KMS-11 (cell line): ENCODE data around the gene PRDM12.

Source experiments
- H2AFZ ChIP-seq: fragments of 200-600 bp; sonication (generic); 2 replicates; pipeline ENCODE4 v1.6.1; 2016; ENCODE audit warnings: antibody characterized with exemption, mixed run types, low read depth
- H3K27ac ChIP-seq: fragments of 200-600 bp; sonication (generic); 2 replicates; pipeline ENCODE4 v1.6.1; 2016; ENCODE audit warnings: mild to moderate bottlenecking, mixed run types
- H3K27me3 ChIP-seq: fragments of 200-600 bp; sonication (generic); 2 replicates; pipeline ENCODE4 v1.6.1; 2017; ENCODE audit warnings: mild to moderate bottlenecking, low read depth, mixed run types, moderate library complexity; ENCODE audit not compliant: insufficient read depth
- H3K36me3 ChIP-seq: fragments of 200-600 bp; sonication (generic); 2 replicates; pipeline ENCODE4 v1.6.1; 2017; ENCODE audit warnings: mild to moderate bottlenecking, mixed run types; ENCODE audit not compliant: insufficient read depth
- H3K4me1 ChIP-seq: fragments of 200-600 bp; sonication (generic); 2 replicates; pipeline ENCODE4 v1.6.1; 2016; ENCODE audit warnings: mild to moderate bottlenecking, low read depth, mixed run types; ENCODE audit not compliant: poor library complexity, severe bottlenecking
- H3K4me2 ChIP-seq: fragments of 200-600 bp; sonication (generic); 2 replicates; pipeline ENCODE4 v1.7.0; 2016; ENCODE audit warnings: mild to moderate bottlenecking, mixed run types
- H3K4me3 ChIP-seq: fragments of 200-600 bp; sonication (generic); IDR thresholded peaks from 2 replicates; pipeline ENCODE4 v1.6.1; 2017; ENCODE audit warnings: low read depth, low read length, mixed read lengths; ENCODE audit not compliant: insufficient read depth
- H3K79me2 ChIP-seq: fragments of 200-600 bp; sonication (generic); 2 replicates; pipeline ENCODE4 v1.6.1; 2016; ENCODE audit warnings: low read depth, mixed run types; ENCODE audit not compliant: insufficient read depth
- H3K9ac ChIP-seq: fragments of 200-600 bp; sonication (generic); 2 replicates; pipeline ENCODE4 v1.6.1; 2016; ENCODE audit warnings: mild to moderate bottlenecking, mixed run types
- H4K20me1 ChIP-seq: fragments of 200-600 bp; sonication (generic); 2 replicates; pipeline ENCODE4 v1.6.1; 2016; ENCODE audit warnings: mild to moderate bottlenecking, mixed run types; ENCODE audit not compliant: insufficient read depth
- CTCF ChIP-seq: fragments of 200-600 bp; sonication (generic); conservative IDR thresholded peaks from 2 replicates; pipeline ENCODE4 v1.6.1; 2017; ENCODE audit warnings: low read depth, mild to moderate bottlenecking, antibody characterized with exemption, low read length, moderate library complexity, mixed read lengths

The PRDM12 gene

GRCh38 chr9:130639124-130639765 lies 25.1 kb upstream of the PRDM12 start:
- H3K79me2 ChIP-seq, result no peaks in the 10 kb centered on the region
- H4K20me1 ChIP-seq, result no peaks in the 10 kb centered on the region
- H2AFZ ChIP-seq, result no peak overlapping the region
- no peak overlapping the region for H3K4me2 ChIP-seq
- TF ChIP-seq CTCF, result no peak
- H3K27me3 ChIP-seq, result no peaks in the 10 kb centered on the region
- H3K27ac ChIP-seq, result no peak overlapping the region
- H3K9ac ChIP-seq, result no peak overlapping the region
- no peak overlapping the region for H3K4me3 ChIP-seq
- H3K4me1 ChIP-seq, result no peaks in the 10 kb centered on the region
- H3K36me3 ChIP-seq, result no peaks in the 10 kb centered on the region

- H3K4me3 ChIP-seq, result no peak overlapping the region
- no peaks in the 10 kb centered on the region for H3K27me3 ChIP-seq
- no peaks in the 10 kb centered on the region for H3K79me2 ChIP-seq
- H4K20me1 ChIP-seq, result no peaks in the 10 kb centered on the region
- no peaks in the 10 kb centered on the region for H3K36me3 ChIP-seq
- H3K4me1 ChIP-seq, result no peaks in the 10 kb centered on the region
- no peak overlapping the region for H3K4me2 ChIP-seq
- TF ChIP-seq CTCF, result no peak
- no peak overlapping the region for H2AFZ ChIP-seq
- H3K9ac ChIP-seq, result no peak overlapping the region
- H3K27ac ChIP-seq, result no peak overlapping the region
Measured at GRCh38 chr9:130639866-130640555, 24.4 kb upstream of the PRDM12 start.

GRCh38 chr9:130640681-130641080 lies 23.7 kb upstream of the PRDM12 start:
- H3K27me3 ChIP-seq, result no peaks in the 10 kb centered on the region
- H2AFZ ChIP-seq, result no peak overlapping the region
- no peaks in the 10 kb centered on the region for H3K36me3 ChIP-seq
- H3K79me2 ChIP-seq, result no peaks in the 10 kb centered on the region
- H3K9ac ChIP-seq, result no peak overlapping the region
- no peak overlapping the region for H3K4me3 ChIP-seq
- H3K4me1 ChIP-seq, result no peaks in the 10 kb centered on the region
- TF ChIP-seq CTCF, result no peak
- no peaks in the 10 kb centered on the region for H4K20me1 ChIP-seq
- H3K4me2 ChIP-seq, result no peak overlapping the region
- H3K27ac ChIP-seq, result no peak overlapping the region

- Histone ChIP-seq H3K4me3 (no peak overlapping the region), H2AFZ (no peak overlapping the region), H3K9ac (no peak overlapping the region), H4K20me1 (no peaks in the 10 kb centered on the region), H3K36me3 (no peaks in the 10 kb centered on the region), H3K4me2 (no peak overlapping the region), H3K27ac (no peak overlapping the region), H3K27me3 (peaks cover 5% of the 10 kb centered on the region; the same call in 1 of the 2 replicates), H3K4me1 (no peaks in the 10 kb centered on the region), H3K79me2 (no peaks in the 10 kb centered on the region)
- TF ChIP-seq CTCF, result no peak
Measured at GRCh38 chr9:130642926-130643325, 21.5 kb upstream of the PRDM12 start.
